SK-N-MC (cell line): ENCODE measurements around the gene PGAP1.

ENCODE experiments used
- EZH2 ChIP-seq: fragments of 200-600 bp; sonication (generic); IDR thresholded peaks from one replicate; pipeline ENCODE4 v1.6.1; 2017; ENCODE audit warnings: antibody characterized with exemption
- FOXP2 ChIP-seq: optimal IDR thresholded peaks from 2 replicates; pipeline ENCODE3; 2011; ENCODE audit warnings: mild to moderate bottlenecking, moderate library complexity; ENCODE audit not compliant: insufficient read depth; ENCODE audit errors: extremely low read length, control extremely low read depth
- POLR2AphosphoS5 ChIP-seq: IDR thresholded peaks from 2 replicates; pipeline ENCODE4 v1.6.1; 2012; ENCODE audit warnings: mild to moderate bottlenecking, low read depth, low read length, borderline replicate concordance

- TF ChIP-seq EZH2 (no peak), POLR2AphosphoS5 (no peak), FOXP2 (no peak)
These were observed 30.9 kb upstream of the PGAP1 start for GRCh38 chr2:196957442-196957841.
